ENCODE measurements around the gene NUP62.

The NUP62 gene

GRCh38 chr19:49872245-49873128 is 56.8 kb downstream of the NUP62 start:
- no peak overlapping the region for H3K4me3 ChIP-seq (ENCODE audit: low read depth, low read length)
- TF ChIP-seq CTCF (IDR thresholded peaks at IDR 0.05; ENCODE audit: low read depth, low read length), result no peak
- in situ Hi-C loops (cut with HindIII; ENCODE audit: low sequenced_read_pairs), result no loop called here
- no peak for DNase-seq (ENCODE audit: low read depth, low spot score)

- TF ChIP-seq CTCF (IDR thresholded peaks at IDR 0.05; ENCODE audit: low read depth, low read length), result no peak
- in situ Hi-C loops (cut with HindIII; ENCODE audit: low sequenced_read_pairs), result no loop called here
- no peak for DNase-seq (ENCODE audit: low read depth, low spot score)
- H3K4me3 ChIP-seq (ENCODE audit: low read depth, low read length), result no peak overlapping the region
These were observed 57.8 kb downstream of the NUP62 start for GRCh38 chr19:49871349-49871985.

GRCh38 chr19:49870309-49870901 is 58.9 kb downstream of the NUP62 start:
- in situ Hi-C loops (cut with HindIII; ENCODE audit: low sequenced_read_pairs), result no loop called here
- no peak for TF ChIP-seq CTCF (IDR thresholded peaks at IDR 0.05; ENCODE audit: low read depth, low read length)
- peak overlapping the region; percentile 48 for H3K4me3 ChIP-seq (ENCODE audit: low read depth, low read length)
- DNase-seq (ENCODE audit: low read depth, low spot score), result no peak

- H3K4me3 ChIP-seq (ENCODE audit: low read depth, low read length), result peak overlapping the region; percentile 48
- TF ChIP-seq CTCF (IDR thresholded peaks at IDR 0.05; ENCODE audit: low read depth, low read length), result no peak
- in situ Hi-C loops (cut with HindIII; ENCODE audit: low sequenced_read_pairs), result no loop called here
- peak; percentile 100 for DNase-seq (ENCODE audit: low read depth, low spot score)
These were observed 59.6 kb downstream of the NUP62 start for GRCh38 chr19:49869484-49870308.

- H3K4me3 ChIP-seq (ENCODE audit: low read depth, low read length), result peak overlapping the region; percentile 48
- no peak for DNase-seq (ENCODE audit: low read depth, low spot score)
- in situ Hi-C loops (cut with HindIII; ENCODE audit: low sequenced_read_pairs), result no loop called here
- TF ChIP-seq CTCF (IDR thresholded peaks at IDR 0.05; ENCODE audit: low read depth, low read length), result no peak
These were observed 60.3 kb downstream of the NUP62 start for GRCh38 chr19:49869009-49869483.

Data from astrocyte of the spinal cord (primary cell).